HG03175 (cell line): ENCODE data around the gene TMEM248.
"Not testable (repeated sequence)": the region's sequence is repeated elsewhere in the genome, so short reads cannot be mapped to it uniquely, and the experiment has no call there.

Source experiments
- ATAC-seq: cut with Tn5 transposase; IDR thresholded peaks from one replicate; pipeline ENCODE4 v1.9.1; 2021; ENCODE audit warnings: mild to moderate bottlenecking, moderate library complexity; ENCODE audit not compliant: unreplicated experiment

The TMEM248 gene

GRCh38 chr7:66908598-66908997 is 12.4 kb upstream of the TMEM248 start:
- not testable (repeated sequence) for ATAC-seq

- ATAC-seq: no peak
These were observed 10.2 kb upstream of the TMEM248 start for GRCh38 chr7:66910789-66911188.

- ATAC-seq: not testable (repeated sequence)
These were observed 9.8 kb upstream of the TMEM248 start for GRCh38 chr7:66911191-66911590.

- ATAC-seq: no peak
These were observed 8.8 kb upstream of the TMEM248 start for GRCh38 chr7:66912195-66912594.

GRCh38 chr7:66913118-66914037 is 7.6 kb upstream of the TMEM248 start:
- no peak for ATAC-seq

GRCh38 chr7:66917904-66918303 is 3.1 kb upstream of the TMEM248 start:
- ATAC-seq: not testable (repeated sequence)

GRCh38 chr7:66919304-66919703 is 1.7 kb upstream of the TMEM248 start:
- no peak for ATAC-seq

- ATAC-seq: no peak
These were observed 1.3 kb upstream of the TMEM248 start for GRCh38 chr7:66919704-66920103.

GRCh38 chr7:66920256-66920655 is 769 bp upstream of the TMEM248 start:
- no peak for ATAC-seq

- peak; percentile 21 for ATAC-seq
These were observed 432 bp downstream of the TMEM248 start for GRCh38 chr7:66921396-66921917.

- ATAC-seq: peak; percentile 36
These were observed 977 bp downstream of the TMEM248 start for GRCh38 chr7:66921918-66922486.

GRCh38 chr7:66925255-66925654 is 4.2 kb downstream of the TMEM248 start:
- no peak for ATAC-seq

GRCh38 chr7:66927348-66927948 is 6.4 kb downstream of the TMEM248 start:
- no peak for ATAC-seq

- ATAC-seq: no peak
These were observed 7.4 kb downstream of the TMEM248 start for GRCh38 chr7:66928388-66928787.

GRCh38 chr7:66929165-66929564 is 8.1 kb downstream of the TMEM248 start:
- no peak for ATAC-seq

- no peak for ATAC-seq
These were observed 8.9 kb downstream of the TMEM248 start for GRCh38 chr7:66929935-66930334.

- ATAC-seq: no peak
These were observed 9.3 kb downstream of the TMEM248 start for GRCh38 chr7:66930341-66930740.

- no peak for ATAC-seq
These were observed 12.4 kb downstream of the TMEM248 start for GRCh38 chr7:66933469-66933868.

GRCh38 chr7:66937940-66938339 is 16.9 kb downstream of the TMEM248 start:
- ATAC-seq: no peak

- no peak for ATAC-seq
These were observed 18.3 kb downstream of the TMEM248 start for GRCh38 chr7:66939325-66939724.

GRCh38 chr7:66946545-66946944 is 25.5 kb downstream of the TMEM248 start:
- no peak for ATAC-seq
